NK-92 treated with Interleukin-12 subunit alpha and Interleukin-12 subunit beta, amount 100 ng/mL, for 24 hours (cell line): Measurements from ENCODE around the gene VSIG10L2.
"Not testable (repeated sequence)": the region's sequence is repeated elsewhere in the genome, so short reads cannot be mapped to it uniquely, and the experiment has no call there.

ENCODE experiments used
- DNase-seq: peaks from one replicate; lab custom pipeline; 2025; lab: John Stamatoyannopoulos, UW

The VSIG10L2 gene

GRCh38 chr11:125945797-125946520 is at the start of gene VSIG10L2:
Gene VSIG10L2, plus strand, starts transcription at chr11:125946044. Its CDS starts 12 bp downstream, at chr11:125946056.
- DNase-seq = no peak

- DNase-seq = no peak
Observed at GRCh38 chr11:125901872-125902271, 44.0 kb upstream of the VSIG10L2 start.

DNA sequence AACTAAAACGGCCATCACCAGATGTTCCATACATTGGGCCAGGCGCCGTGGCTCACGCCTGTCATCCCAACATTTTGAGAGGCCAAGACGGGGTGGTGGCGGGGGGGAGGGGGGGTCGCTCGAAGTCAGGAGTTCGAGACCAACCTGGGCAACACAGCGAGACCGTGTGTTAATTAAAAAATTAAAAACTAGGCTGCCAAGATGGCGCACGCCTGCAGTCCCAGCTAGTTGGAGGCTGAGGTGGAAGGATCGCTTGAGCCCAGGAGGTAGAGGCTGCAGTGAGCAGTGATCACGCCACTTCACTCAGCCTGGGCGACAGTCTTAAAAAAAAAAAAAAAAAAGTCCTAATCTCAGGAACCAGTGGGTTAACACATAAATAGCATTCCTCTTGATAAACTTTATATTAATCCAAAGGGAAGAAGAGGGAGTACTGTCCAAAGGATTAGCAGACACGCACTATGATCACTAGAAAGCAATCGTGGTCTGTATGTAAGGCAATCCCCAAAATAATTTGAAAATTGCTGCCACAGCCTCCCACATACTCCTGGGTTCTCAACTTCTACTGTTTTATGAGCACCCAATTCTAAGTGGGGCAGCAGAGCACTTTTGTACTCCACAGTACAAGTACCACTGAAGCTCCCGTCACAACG is 43.4 kb upstream of the VSIG10L2 start:
- no peak for DNase-seq

- DNase-seq = peak; percentile 82
Observed at GRCh38 chr11:125902927-125903710, 42.7 kb upstream of the VSIG10L2 start, which contains the start of gene PUS3. Gene PUS3, minus strand, starts transcription at chr11:125903206. Its CDS starts 6,922 bp downstream, at chr11:125896284.

GRCh38 chr11:125903711-125904659 is 41.9 kb upstream of the VSIG10L2 start, which contains the start of gene DDX25:
Gene DDX25, plus strand, starts transcription at chr11:125904508. Its CDS starts 10 bp downstream, at chr11:125904518.
- DNase-seq = no peak

DNA sequence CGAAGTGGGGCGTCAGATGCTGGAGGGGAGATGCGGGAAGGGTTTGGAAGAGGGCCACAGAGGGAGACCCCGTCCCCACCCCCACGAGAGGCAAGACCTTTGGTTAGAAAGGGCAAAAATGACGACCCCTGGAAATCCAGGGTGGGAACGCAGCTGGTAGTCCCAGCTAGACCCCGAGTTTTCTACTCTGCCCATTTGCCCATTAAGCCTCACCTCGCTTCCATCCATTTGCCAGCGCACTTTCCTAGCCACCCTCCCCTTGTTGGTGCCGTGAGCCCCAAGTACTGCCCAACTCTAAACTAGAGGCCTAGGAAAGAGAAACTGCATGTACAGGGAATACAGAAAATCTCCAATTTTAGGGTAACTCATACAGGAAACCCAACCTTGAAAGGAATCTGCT is 41.2 kb upstream of the VSIG10L2 start:
- no peak for DNase-seq

GRCh38 chr11:125910226-125910849 is 35.5 kb upstream of the VSIG10L2 start:
- no peak for DNase-seq

- DNase-seq = not testable (repeated sequence)
Observed at GRCh38 chr11:125914601-125915000, 31.2 kb upstream of the VSIG10L2 start.

GRCh38 chr11:125916683-125917347 is 29.0 kb upstream of the VSIG10L2 start:
- no peak for DNase-seq

- no peak for DNase-seq
Observed at GRCh38 chr11:125918140-125918840, 27.6 kb upstream of the VSIG10L2 start.

DNA sequence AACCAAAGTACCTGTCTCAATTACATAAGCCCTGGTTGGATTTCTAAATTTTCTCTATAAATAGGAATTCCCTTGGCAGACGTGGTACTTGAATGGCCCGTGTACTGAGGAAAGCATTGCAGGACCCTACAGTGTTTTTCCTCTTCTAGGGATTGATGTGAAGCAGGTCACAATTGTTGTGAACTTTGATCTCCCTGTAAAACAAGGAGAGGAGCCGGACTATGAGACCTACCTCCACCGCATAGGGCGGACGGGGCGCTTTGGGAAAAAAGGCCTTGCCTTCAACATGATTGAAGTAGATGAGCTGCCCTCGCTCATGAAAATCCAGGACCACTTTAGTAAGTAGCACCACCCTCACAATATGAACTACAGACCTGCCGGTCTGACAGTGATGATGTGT is 24.8 kb upstream of the VSIG10L2 start:
- no peak for DNase-seq

DNA sequence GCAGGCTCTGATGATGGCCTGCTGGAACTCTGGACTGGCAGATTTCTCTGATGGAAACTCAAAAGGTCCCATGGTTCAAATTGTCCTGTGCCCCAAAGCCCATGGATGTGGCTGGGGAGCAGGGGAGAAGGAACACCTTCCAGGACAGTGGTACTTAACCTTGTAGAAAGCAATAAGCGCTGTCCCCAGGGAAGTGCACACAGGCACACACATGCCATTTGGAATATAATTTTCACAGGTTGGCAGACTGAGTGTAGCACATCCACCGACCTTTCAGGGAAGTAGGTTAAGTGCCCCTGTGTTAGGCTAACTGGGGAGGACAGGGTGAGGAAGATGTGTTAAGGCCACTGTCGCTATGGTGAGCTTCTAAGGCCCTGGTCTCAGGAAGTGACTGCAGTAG is 23.7 kb upstream of the VSIG10L2 start:
- no peak for DNase-seq

DNA sequence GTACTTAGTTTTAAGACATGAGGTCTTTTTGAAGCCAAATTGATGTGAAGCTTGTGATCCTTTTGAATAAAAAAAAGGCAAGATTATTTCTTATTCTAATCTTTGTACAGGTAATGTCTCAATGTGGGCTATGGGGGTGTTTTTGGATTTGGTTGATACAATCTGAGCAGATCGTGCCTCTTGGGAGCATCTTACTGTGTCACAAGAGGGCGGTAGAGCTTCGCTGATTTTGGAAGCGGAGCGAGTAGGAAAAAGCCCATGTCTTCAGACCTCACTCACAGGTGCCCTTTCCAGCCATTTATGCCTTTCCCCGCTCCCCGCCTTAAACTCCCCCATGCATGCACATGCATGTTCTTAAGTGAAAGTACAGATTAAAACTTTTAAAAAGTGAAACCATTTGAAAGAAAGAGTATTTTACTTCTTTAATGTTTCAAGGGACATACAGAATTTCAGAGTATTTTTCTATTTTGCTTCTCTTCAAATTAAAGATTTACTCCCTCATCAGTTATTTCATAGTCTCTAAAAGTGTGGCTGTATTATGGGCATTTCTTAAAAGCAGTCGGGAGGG is 22.7 kb upstream of the VSIG10L2 start:
- DNase-seq = peak; percentile 13

GRCh38 chr11:125923633-125924032 is 22.2 kb upstream of the VSIG10L2 start:
- DNase-seq = no peak

DNA sequence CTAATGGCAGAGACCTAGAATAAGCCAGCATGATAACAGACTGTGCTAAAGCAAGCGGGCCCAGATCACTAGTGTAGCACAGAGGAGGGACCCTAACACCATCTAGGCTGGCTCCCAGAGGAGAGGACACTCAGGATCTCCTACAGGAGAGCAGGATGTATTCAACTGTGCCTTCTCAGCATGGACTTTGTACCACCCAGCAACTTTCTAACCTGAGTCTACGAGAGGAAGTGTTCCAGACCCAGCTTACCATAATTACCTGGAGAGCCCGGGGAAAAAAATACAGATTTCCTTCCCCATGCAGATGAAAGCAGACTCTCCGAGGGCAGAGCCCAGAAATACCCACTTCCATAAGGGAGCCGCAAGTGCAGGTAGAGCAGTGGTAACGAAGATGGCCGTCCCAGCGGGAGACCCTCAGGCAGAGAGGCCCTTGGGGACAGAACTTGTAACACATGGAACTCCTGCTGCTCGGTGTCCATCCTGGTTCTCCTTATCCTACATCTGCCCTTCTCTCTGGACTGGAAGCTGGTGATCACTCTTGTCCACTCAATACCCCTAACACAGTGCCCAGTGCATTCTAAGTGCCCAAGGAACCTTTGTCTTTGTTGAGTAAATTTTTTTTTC is 21.3 kb upstream of the VSIG10L2 start:
- DNase-seq = no peak

DNA sequence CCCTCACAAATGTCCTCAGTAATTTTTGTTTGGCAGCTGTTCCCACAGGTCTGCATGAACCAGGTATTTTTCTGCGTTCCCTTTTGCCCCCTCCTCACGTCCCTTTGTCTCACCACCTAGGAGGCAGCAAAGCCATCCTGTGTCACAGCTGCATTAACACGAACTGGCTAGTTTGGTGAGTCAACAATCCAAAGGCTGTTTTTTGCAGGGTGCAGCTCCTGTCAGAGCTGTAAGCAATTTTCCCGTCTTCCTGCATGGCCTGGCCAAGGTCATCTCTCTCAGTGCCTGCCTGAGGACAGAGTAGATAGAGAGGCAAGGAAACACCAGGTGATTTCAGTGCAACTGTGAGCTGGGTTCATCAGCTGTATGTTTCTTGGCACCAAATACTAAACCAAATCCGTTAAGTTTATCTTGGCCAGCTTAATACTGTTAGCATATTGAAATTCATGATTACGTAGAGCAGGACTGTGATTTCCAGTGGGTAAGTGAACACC is 20.6 kb upstream of the VSIG10L2 start:
- no peak for DNase-seq

GRCh38 chr11:125925804-125926203 is 20.0 kb upstream of the VSIG10L2 start:
- no peak for DNase-seq

DNA sequence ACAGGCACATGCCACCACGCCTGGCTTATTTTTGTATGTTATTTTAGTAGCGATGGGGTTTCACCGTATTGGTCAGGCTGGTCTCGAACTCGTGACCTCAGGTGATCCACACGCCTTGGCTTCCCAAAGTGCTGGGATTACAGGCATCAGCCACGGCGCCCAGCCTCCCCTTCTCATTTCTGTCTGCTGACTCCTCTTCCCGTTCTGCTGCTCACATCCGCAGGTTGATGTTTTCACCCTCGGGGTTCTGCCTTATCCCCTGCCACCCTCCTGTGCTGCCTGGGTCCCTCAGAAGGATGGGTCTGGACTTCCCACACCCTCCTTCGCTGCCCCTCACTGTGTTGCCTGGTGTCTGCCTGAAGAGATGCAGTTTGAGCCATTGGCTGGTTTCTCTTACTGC is 19.2 kb upstream of the VSIG10L2 start:
- no peak for DNase-seq
